GM19239 (cell line): ENCODE results near the gene DPH2.

Experiments used
- DNase-seq: peaks from one replicate; pipeline ENCODE4 v3.0.0; 2011; ENCODE audit warnings: low spot score; ENCODE audit not compliant: insufficient read length
- FAIRE-seq: peaks from 2 replicates; lab custom pipeline; 2011; peaks lifted over from hg19 to GRCh38; lab: Jason Lieb, UNC

Gene DPH2

DNA sequence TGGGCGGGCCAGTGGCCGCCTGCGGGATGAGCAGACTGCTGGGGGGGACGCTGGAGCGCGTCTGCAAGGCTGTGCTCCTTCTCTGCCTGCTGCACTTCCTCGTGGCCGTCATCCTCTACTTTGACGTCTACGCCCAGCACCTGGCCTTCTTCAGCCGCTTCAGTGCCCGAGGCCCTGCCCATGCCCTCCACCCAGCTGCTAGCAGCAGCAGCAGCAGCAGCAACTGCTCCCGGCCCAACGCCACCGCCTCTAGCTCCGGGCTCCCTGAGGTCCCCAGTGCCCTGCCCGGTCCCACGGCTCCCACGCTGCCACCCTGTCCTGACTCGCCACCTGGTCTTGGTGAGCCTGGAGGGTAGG lies 11.3 kb downstream of the DPH2 start:
- DNase-seq = no peak
- no peak for FAIRE-seq

DNA sequence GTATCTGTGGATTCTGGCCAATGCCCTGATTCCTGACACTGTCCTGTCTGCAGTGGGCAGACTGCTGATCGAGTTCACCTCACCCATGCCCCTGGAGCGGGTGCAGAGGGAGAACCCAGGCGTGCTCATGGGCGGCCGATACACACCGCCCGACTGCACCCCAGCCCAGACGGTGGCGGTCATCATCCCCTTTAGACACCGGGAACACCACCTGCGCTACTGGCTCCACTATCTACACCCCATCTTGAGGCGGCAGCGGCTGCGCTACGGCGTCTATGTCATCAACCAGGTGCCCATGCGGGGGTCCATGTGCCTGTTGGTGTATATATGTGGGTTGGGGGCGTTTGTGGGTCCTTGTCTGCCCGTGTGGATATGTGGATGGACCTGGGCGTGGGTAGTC lies 11.8 kb downstream of the DPH2 start:
- DNase-seq (no peak), FAIRE-seq (no peak)

DNA sequence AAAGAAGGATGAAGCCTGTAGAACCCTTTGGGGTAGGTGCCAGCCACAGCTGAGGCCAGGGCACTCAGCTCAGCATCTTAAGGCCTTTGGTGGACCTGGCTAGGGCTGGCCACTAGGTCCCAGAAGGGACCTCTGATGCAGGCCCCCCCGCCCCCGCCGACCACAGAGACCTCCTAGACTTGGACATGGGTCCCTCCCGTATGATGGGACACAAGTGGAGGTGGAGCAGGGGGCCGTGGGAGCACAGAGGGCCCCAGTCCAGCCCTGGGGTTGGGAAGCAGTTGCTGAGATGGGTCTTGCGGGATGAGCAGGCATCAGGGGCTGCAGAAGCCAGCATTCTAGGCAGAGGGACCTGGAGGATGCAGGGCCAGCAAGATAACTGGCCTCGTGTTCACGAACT lies 12.4 kb downstream of the DPH2 start:
- FAIRE-seq (no peak), DNase-seq (no peak)

DNA sequence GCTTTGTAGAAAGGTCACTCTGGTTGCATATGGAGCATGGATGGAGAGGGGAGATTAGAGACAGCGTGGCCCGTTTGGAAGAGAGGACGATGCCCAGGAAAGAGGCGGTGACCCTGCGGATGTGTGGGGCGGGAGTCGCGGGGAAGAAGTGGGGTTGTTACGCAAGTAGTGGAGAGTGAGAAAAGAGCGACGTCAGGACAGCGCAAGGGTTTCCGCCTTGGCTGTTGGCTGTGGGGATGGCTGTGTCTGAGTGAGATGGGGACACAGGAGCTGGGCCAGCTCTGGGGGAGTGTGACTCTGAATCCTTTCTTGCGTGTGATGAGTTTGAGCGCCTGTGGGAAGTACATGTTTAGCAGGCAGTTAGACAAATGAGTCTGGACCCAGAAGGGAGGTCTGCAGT lies 13.0 kb downstream of the DPH2 start:
- DNase-seq (no peak), FAIRE-seq (no peak)

DNA sequence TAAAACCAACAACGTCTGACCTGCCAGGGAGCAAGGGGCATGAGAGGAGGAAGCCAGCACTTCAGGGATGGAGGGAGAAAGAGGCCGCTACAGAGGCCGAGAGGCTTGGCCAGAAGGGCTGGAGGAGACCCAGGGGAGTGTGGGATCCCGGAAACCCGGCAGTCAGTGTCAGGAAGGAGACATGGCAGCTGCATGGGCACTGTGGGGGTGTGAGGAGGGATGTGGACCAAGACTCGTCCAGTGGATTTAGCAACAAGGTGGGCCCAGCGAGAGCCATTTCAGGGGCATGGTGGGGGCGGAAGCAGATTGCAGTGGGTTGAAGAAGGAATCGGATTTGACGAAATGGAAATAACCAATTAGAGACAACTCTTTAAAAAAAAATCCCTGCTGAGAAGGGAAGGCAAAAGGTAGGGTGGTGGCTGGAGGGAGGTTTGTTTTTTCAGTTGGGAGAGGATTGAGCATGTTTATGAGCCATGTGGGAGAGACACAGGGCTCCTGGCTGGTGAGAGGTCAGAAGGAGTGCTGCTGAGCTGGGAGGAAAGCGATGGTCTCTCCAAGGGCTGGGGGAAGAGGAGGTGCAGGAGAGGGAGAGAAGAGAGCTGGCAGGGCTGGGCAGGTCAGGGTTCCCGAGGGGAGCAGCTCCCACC lies 13.6 kb downstream of the DPH2 start:
- FAIRE-seq = no peak
- no peak for DNase-seq

DNA sequence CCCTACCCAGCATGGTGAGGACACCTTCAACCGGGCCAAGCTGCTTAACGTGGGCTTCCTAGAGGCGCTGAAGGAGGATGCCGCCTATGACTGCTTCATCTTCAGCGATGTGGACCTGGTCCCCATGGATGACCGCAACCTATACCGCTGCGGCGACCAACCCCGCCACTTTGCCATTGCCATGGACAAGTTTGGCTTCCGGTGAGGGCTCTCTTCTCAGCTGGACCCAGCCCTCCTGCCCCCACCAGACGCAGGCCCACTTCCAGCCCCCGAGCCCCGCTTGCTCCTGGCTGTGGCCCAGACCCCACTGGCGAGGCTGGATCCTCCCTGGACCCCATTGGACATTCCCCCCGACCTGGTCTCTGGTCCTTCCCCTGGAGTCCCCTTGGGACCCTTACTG lies 15.0 kb downstream of the DPH2 start:
- FAIRE-seq = no peak

DNA sequence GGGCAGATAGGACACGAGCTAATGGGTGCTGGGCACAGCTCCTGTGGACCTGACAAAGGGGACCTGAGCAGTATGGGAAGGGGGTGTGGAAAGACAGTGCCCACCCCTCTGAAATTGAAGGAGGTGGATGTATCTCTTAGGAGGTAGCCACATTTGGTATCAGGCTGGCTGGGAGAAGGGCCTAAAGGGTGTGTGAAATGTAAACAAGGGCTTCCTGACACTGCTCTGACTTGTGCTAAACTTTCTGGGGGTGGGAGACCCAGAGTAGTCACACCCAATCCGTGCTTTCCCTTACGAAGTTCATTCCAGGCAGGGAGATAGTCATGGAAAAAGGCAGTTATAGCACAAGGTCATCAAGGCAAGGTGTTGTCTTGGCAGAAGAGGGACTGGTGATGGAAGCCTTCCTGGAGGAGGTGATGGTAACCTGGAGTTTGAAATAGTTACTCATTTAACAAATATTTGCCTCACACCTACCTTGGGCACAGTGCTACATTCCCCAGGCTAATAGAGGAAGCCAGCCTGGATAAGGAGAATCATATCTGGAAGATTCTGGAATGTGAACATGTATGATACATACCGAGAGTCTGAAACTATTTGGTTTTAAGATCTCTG lies 16.3 kb downstream of the DPH2 start:
- DNase-seq (no peak), FAIRE-seq (no peak)

More for the DNA sequence above, 15.0 kb downstream of the DPH2 start:
- no peak for DNase-seq

DNA sequence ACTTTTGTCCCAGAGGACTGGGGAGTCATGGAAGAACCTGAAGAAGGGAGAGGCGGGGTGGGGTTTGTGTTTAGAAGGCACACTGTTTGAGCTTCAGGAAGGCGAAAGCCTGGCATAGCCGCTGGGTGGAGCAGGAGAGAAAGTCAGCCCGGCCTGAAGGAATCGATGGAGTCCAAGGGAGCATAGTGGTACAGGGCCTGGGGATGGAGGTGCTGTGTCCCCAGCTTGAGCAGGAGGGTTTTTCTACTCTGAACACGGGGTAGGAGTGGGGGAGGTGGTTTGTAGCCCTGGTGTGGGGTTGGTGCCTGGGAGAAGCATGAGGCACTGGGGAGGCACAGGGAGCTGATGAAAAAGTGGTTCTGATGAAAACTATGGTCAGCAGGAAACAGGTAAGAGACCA lies 16.9 kb downstream of the DPH2 start:
- FAIRE-seq = no peak
- DNase-seq = no peak

DNA sequence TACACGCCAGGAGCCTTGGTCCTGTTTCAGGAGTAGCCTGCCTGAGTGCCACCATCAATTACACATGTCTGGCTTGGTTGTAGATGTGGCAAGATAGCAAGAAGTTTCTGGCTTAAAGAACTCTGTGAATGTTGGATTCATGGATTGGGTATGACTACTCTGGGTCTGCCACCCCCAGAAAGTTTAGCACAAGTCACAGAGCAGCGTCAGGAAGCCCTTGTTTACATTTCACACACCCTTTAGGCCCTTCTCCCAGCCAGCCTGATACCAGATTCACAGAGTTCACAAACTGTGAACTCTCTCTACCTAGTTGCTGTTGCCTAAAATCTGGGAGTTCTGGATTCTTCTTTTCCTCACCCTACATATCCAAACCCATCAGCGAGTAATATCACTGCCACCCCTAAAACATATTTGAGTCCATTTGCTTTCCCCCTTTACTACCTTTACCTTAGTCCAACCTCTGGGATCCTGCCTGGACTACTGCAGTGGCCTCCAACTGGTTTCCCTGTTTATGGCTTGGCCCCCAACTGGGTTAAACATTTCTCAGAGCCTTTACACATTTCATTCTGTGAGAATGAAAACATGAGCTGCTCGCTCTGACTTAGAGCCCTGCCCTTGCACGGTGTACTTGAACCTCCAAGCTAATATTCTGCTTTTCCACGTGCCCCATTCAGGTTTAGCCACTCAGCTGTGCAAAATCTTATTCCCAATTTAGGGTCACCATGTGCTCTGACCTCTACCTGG lies 17.5 kb downstream of the DPH2 start:
- FAIRE-seq = no peak
- DNase-seq = no peak

DNA sequence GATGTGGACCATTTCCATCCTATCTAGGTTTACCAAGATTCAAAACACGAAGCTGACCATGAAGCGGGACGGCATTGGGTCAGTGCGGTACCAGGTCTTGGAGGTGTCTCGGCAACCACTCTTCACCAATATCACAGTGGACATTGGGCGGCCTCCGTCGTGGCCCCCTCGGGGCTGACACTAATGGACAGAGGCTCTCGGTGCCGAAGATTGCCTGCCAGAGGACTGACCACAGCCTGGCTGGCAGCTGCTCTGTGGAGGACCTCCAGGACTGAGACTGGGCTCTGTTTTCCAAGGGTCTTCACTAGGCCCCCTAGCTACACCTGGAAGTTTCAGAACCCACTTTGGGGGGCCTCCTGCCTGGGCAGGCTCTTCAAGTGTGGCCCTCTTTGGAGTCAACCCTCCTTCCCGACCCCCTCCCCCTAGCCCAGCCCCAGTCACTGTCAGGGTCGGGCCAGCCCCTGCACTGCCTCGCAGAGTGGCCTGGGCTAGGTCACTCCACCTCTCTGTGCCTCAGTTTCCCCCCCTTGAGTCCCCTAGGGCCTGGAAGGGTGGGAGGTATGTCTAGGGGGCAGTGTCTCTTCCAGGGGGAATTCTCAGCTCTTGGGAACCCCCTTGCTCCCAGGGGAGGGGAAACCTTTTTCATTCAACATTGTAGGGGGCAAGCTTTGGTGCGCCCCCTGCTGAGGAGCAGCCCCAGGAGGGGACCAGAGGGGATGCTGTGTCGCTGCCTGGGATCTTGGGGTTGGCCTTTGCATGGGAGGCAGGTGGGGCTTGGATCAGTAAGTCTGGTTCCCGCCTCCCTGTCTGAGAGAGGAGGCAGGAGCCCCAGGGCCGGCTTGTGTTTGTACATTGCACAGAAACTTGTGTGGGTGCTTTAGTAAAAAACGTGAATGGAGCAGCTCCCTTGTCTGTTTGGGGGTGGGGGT lies 20.7 kb downstream of the DPH2 start:
- FAIRE-seq (no peak), DNase-seq (no peak)

DNA sequence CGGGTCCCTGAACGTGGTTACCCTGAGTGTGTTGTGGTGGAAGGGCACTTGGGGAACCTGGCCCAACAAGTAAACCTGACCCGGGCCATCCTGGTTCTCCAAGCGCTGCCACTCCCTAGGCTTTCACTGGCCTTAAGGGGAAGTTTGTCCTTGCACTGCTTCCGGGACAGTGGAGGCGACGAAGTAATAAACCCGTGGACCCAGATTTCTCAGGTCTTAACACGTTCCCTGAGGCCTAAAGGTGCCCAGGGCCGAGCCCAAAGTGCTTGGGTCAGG lies 21.3 kb downstream of the DPH2 start:
- DNase-seq (no peak), FAIRE-seq (peak; percentile 88)

DNA sequence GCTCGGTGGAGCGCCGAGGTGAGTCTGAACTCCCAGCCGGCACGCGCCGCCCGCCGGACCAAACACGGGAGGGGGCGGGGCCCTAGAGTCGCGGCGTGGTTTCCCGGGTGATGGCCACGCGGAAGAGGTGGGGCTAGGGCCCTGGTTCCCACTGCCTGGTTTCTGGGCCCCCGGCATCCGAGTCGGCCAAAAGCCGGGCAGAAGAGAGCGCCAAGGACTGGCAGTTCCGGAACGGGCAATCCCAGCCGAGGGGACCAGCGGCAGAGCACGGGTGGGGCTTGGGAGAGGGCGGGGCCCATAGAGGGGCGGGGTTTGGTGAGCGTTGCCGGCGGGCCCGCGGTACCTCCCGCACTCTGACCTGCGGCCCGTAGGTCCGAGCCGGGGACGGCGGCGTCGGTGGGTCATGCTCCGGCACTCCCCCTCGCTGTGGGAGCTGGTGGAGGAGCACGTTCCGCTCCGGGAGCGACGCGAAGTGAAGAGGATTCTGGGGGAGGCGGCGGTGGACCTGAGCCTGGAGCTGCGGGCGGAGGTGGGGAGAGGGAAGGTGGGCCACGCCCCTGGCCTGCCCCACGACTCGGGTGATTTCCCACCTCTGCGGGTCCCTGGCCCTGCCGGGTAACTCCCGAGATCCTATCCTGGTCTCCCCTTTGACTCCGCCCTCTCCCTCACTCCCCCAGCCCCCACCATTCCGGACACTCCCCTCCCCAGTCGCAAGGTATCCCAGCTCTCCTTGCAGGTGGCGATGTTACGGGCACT lies 21.8 kb downstream of the DPH2 start, which contains the start of gene CCDC24:
CCDC24 (plus strand) TSS at position 124 of the 756 bp plus-strand sequence; CDS start at position 404, 280 bp downstream.
- peak; percentile 88 for DNase-seq
- FAIRE-seq = peak; percentile 26

DNA sequence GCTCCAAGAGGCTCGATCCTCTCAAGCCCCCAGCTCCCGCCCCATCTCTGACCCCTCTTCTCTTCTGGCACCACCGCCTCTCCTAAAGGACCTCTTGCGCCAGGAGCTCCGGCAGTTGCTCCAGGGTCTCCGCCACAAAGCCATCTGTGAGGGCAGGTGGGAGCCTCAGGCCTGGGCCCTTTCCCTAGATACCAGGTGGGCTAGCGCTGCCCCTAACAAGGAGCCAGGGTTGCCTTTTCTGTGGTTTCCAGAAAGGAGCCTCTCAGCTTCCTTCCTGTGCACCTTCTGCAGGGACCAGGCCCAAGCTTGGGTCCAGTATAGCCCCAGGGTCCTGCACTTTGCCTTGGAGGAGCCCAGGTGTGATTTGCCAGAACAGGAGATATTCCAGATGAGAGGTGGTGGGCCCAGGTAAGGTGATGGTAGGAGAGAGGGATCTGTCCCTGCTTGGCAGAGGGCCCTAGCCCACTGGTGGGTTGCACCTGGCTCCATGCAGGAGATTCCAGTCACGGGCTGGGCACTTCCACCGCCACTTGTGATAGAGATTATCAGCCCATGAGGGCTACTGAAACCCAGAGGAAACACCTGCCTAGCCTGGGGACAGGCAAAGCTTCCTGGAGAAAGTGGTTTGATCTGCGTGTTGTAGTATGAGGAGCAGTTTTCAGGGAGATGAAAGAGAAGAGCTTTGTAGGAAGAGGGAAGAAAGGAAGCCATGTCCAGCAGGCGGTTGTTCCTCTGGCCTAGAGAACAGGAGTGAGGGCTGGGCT lies 22.6 kb downstream of the DPH2 start:
- FAIRE-seq = no peak

DNA sequence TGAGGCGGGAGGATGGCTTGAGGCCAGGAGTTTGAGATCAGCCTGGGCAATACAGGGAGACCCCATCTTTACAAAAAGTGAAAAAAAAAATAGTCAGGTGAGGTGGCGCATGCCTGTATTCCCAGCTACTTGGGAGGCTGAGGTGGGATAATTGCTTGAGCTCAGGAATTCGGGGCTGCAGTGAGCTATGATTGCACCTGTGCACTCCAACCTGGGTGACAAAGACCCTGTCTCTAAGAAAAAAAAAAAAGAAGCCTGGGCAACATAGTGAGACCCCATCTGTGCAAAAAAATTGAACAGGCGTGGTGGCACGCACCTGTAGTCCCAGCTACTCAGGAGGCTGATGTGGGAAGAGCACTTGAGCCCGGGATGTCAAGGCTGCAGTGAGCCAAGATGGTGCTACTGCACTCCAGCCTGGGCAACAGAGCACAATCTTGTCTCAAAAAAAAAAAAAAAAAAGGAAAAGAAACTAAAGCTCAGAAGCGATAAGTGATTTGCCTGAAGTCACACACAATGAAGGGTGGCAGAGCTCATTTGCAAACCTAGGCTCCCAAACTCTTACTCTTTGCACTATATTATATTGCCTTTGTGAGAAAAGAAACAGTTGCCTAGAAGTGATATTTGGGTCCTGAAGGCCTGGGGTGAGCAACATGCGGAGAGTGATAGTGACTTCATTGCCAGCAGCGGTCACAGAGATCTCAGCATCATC lies 23.6 kb downstream of the DPH2 start:
- FAIRE-seq (no peak), DNase-seq (no peak)

More for the DNA sequence above, 22.6 kb downstream of the DPH2 start:
- no peak for DNase-seq

DNA sequence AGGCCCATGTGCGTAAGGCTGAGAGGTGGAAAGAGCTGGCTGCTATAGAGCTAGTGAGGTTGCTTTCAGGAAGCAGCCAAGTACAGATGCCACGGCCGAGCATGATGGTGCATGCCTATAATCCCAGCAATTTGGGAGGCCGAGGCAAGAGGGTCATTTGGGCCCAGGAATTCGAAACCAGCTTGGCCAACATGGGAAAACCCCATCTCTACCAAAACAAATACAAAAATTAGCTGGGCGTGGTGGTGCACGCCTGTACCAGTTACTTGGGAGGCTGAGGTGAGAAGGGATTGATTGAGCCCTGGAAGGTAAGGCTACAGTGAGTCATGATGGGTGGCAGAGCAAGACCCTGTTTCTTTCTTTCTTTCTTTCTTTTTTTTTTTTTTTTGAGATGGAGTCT lies 24.3 kb downstream of the DPH2 start:
- DNase-seq (no peak), FAIRE-seq (no peak)

DNA sequence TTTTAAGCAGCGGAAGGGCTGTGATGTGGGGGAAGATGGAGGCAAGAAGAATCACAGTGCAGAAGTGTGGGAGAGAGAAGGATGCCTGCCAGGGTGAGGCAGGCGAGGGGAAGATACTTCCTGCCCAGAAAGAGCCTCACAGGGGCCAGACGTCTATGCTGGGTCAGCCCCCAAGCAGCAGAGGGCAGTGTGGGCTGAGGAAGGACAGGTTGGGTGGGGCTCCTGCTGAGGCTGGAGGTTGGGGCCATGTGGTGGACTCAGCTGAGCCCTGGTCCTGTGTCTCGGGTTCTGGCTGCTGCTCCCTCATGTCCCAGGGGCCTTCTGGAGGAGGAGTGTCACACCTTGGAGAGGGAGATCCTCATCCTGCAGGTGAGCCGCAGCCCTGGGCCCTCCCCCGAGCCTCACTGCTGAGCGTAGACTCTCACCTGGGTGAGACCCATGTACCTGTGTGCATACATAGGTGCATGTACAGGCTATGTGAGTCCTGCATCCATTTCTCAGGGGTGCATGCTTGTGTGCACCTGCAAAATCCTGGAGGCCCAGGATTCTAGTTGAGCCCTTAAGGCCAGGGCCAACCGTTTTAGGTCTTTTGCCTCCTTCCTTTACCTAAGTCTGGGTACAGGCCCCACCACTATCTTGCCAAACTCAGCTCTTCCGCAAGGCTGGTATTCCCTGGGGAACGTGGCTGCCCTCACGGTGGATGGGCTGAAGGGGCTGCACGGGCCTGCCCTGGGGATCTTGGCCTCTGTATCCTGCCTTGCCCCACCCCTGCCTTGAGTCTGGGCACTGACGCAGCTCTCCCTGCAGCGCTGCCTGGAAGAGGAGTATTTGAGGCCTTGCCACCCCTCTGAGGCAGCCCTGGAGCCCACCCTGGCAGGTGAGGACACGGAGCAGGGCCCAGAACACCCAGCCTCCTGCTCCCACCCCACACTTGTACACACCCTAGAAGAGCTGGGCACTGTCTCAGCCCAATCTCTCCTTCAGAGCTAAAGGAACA lies 25.3 kb downstream of the DPH2 start:
- peak; percentile 79 for FAIRE-seq
- peak; percentile 28 for DNase-seq

DNA sequence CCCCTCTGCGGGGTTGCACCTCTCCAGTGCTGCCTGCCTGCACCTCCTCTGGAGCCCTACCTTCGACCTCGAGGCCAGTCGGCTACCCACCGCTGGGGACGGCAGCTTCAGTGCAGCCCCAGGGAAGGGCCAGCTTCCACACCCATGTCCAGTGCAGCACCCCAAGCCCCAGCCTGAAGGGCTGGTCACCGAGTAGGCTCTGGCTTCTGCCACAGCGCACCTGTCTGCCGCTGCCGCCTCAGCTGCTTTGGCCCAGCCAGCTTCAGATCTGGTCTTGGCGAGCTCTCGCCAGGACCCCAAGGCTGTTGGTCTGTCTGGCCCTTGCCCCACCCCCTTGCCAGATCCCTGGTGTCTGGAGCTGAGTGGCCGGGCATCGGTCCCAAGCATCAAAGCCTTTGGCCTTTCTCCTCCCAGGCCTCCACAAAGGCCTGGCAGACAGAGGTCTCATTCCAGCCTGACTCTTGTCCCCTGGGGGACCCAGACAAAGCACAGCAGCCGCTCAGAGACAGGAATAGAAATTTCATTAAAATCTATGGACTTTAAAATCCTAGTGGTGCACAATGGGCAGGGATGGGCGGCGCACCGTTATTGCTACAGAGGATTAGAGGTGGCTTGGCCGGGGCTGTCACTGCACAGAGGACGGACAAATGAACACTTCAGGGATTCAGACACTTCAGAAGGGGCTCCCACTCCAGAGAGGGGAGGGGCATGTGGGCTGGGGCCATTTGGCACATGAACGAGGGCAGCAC lies 26.3 kb downstream of the DPH2 start:
- DNase-seq = no peak
- FAIRE-seq = no peak
